Measurements from ENCODE around the gene HEATR3. TPM values are rescaled to one million over a fixed set of nuclear protein-coding genes. Genes with fewer than 3 reads are reported as not detected.

Gene HEATR3
- total RNA-seq, 1 experiment from 2014 or later = 28.0 TPM

GRCh38 chr16:50152807-50153595 lies 87.2 kb downstream of the HEATR3 start, which contains the start of gene TENT4B (continued):
- TF ChIP-seq ZNF121 (CRISPR knock-in tag; IDR thresholded peaks at IDR 0.05) (no peak), ATF1 (CRISPR knock-in tag; IDR thresholded peaks at IDR 0.05) (no peak), NR1H2 (CRISPR knock-in tag; IDR thresholded peaks at IDR 0.05) (no peak), ZMAT4 (CRISPR knock-in tag; IDR thresholded peaks at IDR 0.05) (no peak), GRHL2 (CRISPR knock-in tag; IDR thresholded peaks at IDR 0.05; ENCODE audit: insufficient replicate concordance, severe bottlenecking) (no peak), CBFB (CRISPR knock-in tag; IDR thresholded peaks at IDR 0.05; ENCODE audit: low read depth) (no peak), CTCF (IDR thresholded peaks at IDR 0.05) (no peak), GABPB1 (CRISPR knock-in tag; IDR thresholded peaks at IDR 0.05) (peak; percentile 70), ZNF232 (CRISPR knock-in tag; IDR thresholded peaks at IDR 0.05) (no peak), ZNF317 (CRISPR knock-in tag; IDR thresholded peaks at IDR 0.05; ENCODE audit: borderline replicate concordance, low read depth) (no peak), ZNF671 (CRISPR knock-in tag; IDR thresholded peaks at IDR 0.05) (no peak), TCF7 (CRISPR knock-in tag; IDR thresholded peaks at IDR 0.05; ENCODE audit: low read depth) (no peak), FOXP1 (CRISPR knock-in tag; IDR thresholded peaks at IDR 0.05; ENCODE audit: borderline replicate concordance) (0 out of 2 replicates have a peak, but pooled peaks have one; percentile 70), FOXK1 (CRISPR knock-in tag; IDR thresholded peaks at IDR 0.05) (peak; percentile 71; the same call in 1 of the 2 replicates), USF1 (CRISPR knock-in tag; IDR thresholded peaks at IDR 0.05) (no peak), NR2C2 (CRISPR knock-in tag; IDR thresholded peaks at IDR 0.05) (no peak)

- no peak for TF ChIP-seq ZBTB43 (CRISPR knock-in tag; IDR thresholded peaks at IDR 0.05)
- TF ChIP-seq FOXP1 (CRISPR knock-in tag; IDR thresholded peaks at IDR 0.05; ENCODE audit: borderline replicate concordance) = peak; percentile 67; the same call in 1 of the 2 replicates
- TF ChIP-seq MYBL2 (CRISPR knock-in tag; IDR thresholded peaks at IDR 0.05) = 0 out of 2 replicates have a peak, but pooled peaks have one; percentile 24
- TF ChIP-seq NR2C2 (CRISPR knock-in tag; IDR thresholded peaks at IDR 0.05) = no peak
- TF ChIP-seq HMGXB4 (CRISPR knock-in tag; IDR thresholded peaks at IDR 0.05) = 0 out of 2 replicates have a peak, but pooled peaks have one; percentile 40
- TF ChIP-seq USF1 (CRISPR knock-in tag; IDR thresholded peaks at IDR 0.05) = no peak
- TF ChIP-seq GABPB1 (CRISPR knock-in tag; IDR thresholded peaks at IDR 0.05) = peak; percentile 17; the same call in 1 of the 2 replicates
- TF ChIP-seq FOXK1 (CRISPR knock-in tag; IDR thresholded peaks at IDR 0.05) = peak; percentile 50; the same call in 1 of the 2 replicates
- peaks cover 21% of the 10 kb centered on the region for H3K4me1 Mint-ChIP-seq
- ChIA-PET CTCF (no interaction called here), POLR2A (no interaction called here)
- H3K27me3 Mint-ChIP-seq (ENCODE audit: low read depth) = peaks cover 3% of the 10 kb centered on the region; the same call in 1 of the 2 replicates
- peak overlapping the region; percentile 81 for H3K4me3 Mint-ChIP-seq
- no peaks in the 10 kb centered on the region for H3K9me3 Mint-ChIP-seq
- DNase-seq (ENCODE audit: low spot score) = peak; percentile 32
- H3K36me3 Mint-ChIP-seq = no peaks in the 10 kb centered on the region
- ATAC-seq = no peak
- no peak overlapping the region for H3K27ac Mint-ChIP-seq
Observed at GRCh38 chr16:50153596-50154419, 88.0 kb downstream of the HEATR3 start.
